KOPT-K1 (cell line): Measurements from ENCODE around the gene LITAFD.

Experiments used
- H3K27ac ChIP-seq: fragments of 200-600 bp; sonication (generic); 2 replicates; pipeline ENCODE4 v1.5.1; 2016; ENCODE audit warnings: antibody characterized with exemption, mild to moderate bottlenecking, low read depth, low read length; ENCODE audit not compliant: poor library complexity, severe bottlenecking
- H3K36me3 ChIP-seq: fragments of 200-600 bp; sonication (generic); 2 replicates; pipeline ENCODE4 v1.5.1; 2017; ENCODE audit warnings: antibody characterized with exemption, mild to moderate bottlenecking, low read length, moderate library complexity; ENCODE audit not compliant: insufficient read depth
- H3K9me3 ChIP-seq: fragments of 200-600 bp; sonication (generic); 2 replicates; pipeline ENCODE4 v1.5.1; 2017; ENCODE audit warnings: antibody characterized with exemption, low read length, mild to moderate bottlenecking; ENCODE audit not compliant: insufficient read depth, poor library complexity, severe bottlenecking

The LITAFD gene

DNA sequence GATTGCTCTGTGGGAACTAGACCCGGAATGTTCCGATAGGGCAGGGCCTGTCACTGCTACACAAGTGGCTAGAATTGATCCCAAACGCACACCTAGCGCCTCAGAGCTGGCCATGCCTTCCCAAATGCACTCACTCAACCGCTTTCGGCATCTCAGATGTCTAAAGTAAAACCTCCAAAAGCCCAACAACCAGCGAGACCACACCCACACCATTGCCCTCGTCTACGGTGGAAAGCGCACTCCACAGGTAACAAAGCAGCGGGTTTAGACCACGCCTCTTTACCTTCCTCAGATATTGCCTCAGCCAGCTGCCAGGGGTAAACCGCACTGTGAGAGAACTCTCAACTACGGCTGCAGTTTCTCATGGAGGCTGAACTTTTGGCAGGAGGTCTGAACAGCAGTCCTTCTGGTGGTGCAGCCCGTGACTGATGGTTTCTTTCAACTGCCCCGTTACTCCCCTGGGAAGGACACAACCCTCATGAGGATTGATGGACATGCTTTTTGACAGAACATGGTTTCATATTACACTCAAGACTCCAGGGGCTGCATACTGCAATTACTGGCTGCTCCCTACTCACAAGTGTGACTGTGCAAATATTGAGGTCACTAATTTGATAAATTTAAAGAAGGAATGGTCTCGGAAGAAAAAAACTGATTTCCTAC lies 47.1 kb downstream of the LITAFD start:
- no peaks in the 10 kb centered on the region for H3K9me3 ChIP-seq
- H3K36me3 ChIP-seq, result peaks cover 59% of the 10 kb centered on the region
- no peak overlapping the region for H3K27ac ChIP-seq

DNA sequence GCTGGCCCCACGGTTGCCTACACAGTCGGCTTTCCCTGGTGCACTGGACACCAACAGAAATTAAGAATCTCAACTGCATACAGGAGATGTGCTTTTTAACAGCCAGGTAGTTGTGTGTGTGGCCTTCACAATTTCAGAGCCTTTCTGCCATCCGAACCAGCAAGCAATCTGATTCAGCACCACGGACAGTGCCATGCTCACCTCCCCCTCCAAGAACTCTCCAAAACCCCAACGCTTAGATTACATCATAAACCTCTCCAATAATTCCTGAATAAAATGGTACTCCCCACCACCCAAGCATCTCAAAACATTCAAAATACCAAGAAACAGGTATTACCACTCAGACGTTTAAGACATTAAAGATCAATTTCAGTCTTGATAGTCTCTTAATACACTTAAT lies 49.7 kb downstream of the LITAFD start:
- Histone ChIP-seq H3K9me3 (no peaks in the 10 kb centered on the region), H3K27ac (no peak overlapping the region), H3K36me3 (peaks cover 35% of the 10 kb centered on the region)

- Histone ChIP-seq H3K27ac (no peak overlapping the region), H3K36me3 (peaks cover 8% of the 10 kb centered on the region)
Observed at GRCh38 chr16:8934601-8935000, 52.5 kb downstream of the LITAFD start.

More at GRCh38 chr16:8934601-8935000, 52.5 kb downstream of the LITAFD start:
- no peaks in the 10 kb centered on the region for H3K9me3 ChIP-seq
